Liver (tissue), 3 donors: ENCODE data around the gene PDCD10.

Experiments
- FOXA1 ChIP-seq: IDR thresholded peaks from 2 replicates; pipeline ENCODE4 v1.6.1; 2016; ENCODE audit warnings: antibody characterized with exemption
- HNF4G ChIP-seq: IDR thresholded peaks from 2 replicates; pipeline ENCODE4 v1.6.1; 2016; ENCODE audit warnings: antibody characterized with exemption
- RAD21 ChIP-seq, 2 donors: IDR thresholded peaks; 2 replicates each; pipeline ENCODE4 v1.6.1; 2016; ENCODE audit warnings: antibody characterized with exemption in 2 of 2, mild to moderate bottlenecking in 2 of 2
- TF ChIP-seq, protein P1 (sequence below): fragments of 150-350 bp; IDR thresholded peaks from 2 replicates; pipeline ENCODE4 v1.5.1; 2017; ENCODE audit warnings: improper control_type of control experiment, low read depth, low read length; ENCODE audit not compliant: missing input control
- TF ChIP-seq, protein P2 (sequence below): IDR thresholded peaks from 2 replicates; pipeline ENCODE4 v1.6.1; 2016; ENCODE audit warnings: antibody characterized with exemption, mild to moderate bottlenecking
- donor health status: healthy.
- donor health status: healthy.

- TF ChIP-seq, protein P1, sequence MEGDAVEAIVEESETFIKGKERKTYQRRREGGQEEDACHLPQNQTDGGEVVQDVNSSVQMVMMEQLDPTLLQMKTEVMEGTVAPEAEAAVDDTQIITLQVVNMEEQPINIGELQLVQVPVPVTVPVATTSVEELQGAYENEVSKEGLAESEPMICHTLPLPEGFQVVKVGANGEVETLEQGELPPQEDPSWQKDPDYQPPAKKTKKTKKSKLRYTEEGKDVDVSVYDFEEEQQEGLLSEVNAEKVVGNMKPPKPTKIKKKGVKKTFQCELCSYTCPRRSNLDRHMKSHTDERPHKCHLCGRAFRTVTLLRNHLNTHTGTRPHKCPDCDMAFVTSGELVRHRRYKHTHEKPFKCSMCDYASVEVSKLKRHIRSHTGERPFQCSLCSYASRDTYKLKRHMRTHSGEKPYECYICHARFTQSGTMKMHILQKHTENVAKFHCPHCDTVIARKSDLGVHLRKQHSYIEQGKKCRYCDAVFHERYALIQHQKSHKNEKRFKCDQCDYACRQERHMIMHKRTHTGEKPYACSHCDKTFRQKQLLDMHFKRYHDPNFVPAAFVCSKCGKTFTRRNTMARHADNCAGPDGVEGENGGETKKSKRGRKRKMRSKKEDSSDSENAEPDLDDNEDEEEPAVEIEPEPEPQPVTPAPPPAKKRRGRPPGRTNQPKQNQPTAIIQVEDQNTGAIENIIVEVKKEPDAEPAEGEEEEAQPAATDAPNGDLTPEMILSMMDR, result no peak
- TF ChIP-seq, protein P2, sequence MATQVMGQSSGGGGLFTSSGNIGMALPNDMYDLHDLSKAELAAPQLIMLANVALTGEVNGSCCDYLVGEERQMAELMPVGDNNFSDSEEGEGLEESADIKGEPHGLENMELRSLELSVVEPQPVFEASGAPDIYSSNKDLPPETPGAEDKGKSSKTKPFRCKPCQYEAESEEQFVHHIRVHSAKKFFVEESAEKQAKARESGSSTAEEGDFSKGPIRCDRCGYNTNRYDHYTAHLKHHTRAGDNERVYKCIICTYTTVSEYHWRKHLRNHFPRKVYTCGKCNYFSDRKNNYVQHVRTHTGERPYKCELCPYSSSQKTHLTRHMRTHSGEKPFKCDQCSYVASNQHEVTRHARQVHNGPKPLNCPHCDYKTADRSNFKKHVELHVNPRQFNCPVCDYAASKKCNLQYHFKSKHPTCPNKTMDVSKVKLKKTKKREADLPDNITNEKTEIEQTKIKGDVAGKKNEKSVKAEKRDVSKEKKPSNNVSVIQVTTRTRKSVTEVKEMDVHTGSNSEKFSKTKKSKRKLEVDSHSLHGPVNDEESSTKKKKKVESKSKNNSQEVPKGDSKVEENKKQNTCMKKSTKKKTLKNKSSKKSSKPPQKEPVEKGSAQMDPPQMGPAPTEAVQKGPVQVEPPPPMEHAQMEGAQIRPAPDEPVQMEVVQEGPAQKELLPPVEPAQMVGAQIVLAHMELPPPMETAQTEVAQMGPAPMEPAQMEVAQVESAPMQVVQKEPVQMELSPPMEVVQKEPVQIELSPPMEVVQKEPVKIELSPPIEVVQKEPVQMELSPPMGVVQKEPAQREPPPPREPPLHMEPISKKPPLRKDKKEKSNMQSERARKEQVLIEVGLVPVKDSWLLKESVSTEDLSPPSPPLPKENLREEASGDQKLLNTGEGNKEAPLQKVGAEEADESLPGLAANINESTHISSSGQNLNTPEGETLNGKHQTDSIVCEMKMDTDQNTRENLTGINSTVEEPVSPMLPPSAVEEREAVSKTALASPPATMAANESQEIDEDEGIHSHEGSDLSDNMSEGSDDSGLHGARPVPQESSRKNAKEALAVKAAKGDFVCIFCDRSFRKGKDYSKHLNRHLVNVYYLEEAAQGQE, result no peak
- TF ChIP-seq RAD21 (IDR thresholded peaks at IDR 0.05), result no peak
- TF ChIP-seq HNF4G, result no peak
- no peak for TF ChIP-seq FOXA1
These were observed 25.0 kb downstream of the PDCD10 start for GRCh38 chr3:167709690-167710089.
